Memory B cell (primary cell): ENCODE measurements around the gene BAX.
"Not testable (repeated sequence)": the region's sequence is repeated elsewhere in the genome, so short reads cannot be mapped to it uniquely, and the experiment has no call there.

Experiments
- ATAC-seq: fragments of 150-1000 bp; cut with Tn5 transposase; 2 replicates; pipeline ENCODE4 v1.10.0; 2021; ENCODE audit warnings: low read depth, mild to moderate bottlenecking, moderate library complexity
- DNase-seq, 2 donors: peaks; one replicate each; pipeline ENCODE4 v3.0.0; 2022; ENCODE audit warnings: low spot score in 2 of 2
- H3K27ac Mint-ChIP-seq: one replicate; pipeline ENCODE4 v1.8.0; 2022; ENCODE audit warnings: mild to moderate bottlenecking, moderate library complexity, mixed read lengths
- H3K27me3 Mint-ChIP-seq: one replicate; pipeline ENCODE4 v1.8.0; 2022; ENCODE audit warnings: mixed read lengths
- H3K36me3 Mint-ChIP-seq: one replicate; pipeline ENCODE4 v1.8.0; 2022; ENCODE audit warnings: mild to moderate bottlenecking, mixed read lengths
- H3K4me1 Mint-ChIP-seq: one replicate; pipeline ENCODE4 v1.8.0; 2022; ENCODE audit warnings: mixed read lengths
- H3K4me3 Mint-ChIP-seq: one replicate; pipeline ENCODE4 v1.8.0; 2022; ENCODE audit warnings: mild to moderate bottlenecking, moderate library complexity, mixed read lengths
- H3K9me3 Mint-ChIP-seq: one replicate; pipeline ENCODE4 v1.8.0; 2022; ENCODE audit warnings: mixed read lengths

BAX gene

DNA sequence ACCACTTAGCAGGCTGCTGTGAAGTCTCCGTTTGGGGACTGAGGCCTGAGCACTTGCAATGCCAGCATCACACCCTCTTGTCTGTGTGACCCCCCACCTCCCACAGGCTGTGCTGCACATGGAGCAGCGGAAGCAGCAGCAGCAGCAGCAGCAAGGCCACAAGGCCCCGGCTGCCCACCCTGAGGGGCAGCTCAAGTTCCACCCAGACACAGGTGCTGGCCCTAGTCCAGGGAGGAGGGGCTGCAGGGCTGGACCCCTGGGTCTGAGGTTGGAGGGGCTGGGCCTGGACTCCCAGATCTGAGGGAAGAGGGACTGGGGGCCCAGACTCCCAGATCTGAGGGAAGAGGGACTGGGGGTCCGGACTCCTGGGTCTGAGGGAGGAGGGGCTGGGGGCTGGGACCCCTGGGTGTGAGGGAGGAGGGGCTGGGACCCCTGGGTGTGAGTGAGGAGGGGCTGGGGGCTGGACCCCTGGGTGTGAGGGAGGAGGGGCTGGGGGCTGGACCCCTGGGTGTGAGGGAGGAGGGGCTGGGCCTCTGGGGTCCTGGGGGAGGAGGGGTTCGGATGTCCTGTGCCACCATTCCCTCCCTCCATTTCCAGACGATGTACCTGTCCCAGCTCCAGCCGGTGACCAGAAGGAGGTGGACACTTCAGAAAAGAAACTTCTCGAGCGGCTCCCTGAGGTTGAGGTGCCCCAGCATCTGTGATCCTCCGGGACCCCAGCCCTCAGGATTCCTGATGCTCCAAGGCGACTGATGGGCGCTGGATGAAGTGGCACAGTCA is 32.8 kb upstream of the BAX start:
- peaks cover 21% of the 10 kb centered on the region for H3K36me3 Mint-ChIP-seq
- H3K4me3 Mint-ChIP-seq = no peak overlapping the region
- DNase-seq (no peak), ATAC-seq (no peak)
- no peak overlapping the region for H3K27ac Mint-ChIP-seq
- H3K9me3 Mint-ChIP-seq = no peaks in the 10 kb centered on the region
- no peaks in the 10 kb centered on the region for H3K27me3 Mint-ChIP-seq
- H3K4me1 Mint-ChIP-seq = peaks cover 8% of the 10 kb centered on the region

DNA sequence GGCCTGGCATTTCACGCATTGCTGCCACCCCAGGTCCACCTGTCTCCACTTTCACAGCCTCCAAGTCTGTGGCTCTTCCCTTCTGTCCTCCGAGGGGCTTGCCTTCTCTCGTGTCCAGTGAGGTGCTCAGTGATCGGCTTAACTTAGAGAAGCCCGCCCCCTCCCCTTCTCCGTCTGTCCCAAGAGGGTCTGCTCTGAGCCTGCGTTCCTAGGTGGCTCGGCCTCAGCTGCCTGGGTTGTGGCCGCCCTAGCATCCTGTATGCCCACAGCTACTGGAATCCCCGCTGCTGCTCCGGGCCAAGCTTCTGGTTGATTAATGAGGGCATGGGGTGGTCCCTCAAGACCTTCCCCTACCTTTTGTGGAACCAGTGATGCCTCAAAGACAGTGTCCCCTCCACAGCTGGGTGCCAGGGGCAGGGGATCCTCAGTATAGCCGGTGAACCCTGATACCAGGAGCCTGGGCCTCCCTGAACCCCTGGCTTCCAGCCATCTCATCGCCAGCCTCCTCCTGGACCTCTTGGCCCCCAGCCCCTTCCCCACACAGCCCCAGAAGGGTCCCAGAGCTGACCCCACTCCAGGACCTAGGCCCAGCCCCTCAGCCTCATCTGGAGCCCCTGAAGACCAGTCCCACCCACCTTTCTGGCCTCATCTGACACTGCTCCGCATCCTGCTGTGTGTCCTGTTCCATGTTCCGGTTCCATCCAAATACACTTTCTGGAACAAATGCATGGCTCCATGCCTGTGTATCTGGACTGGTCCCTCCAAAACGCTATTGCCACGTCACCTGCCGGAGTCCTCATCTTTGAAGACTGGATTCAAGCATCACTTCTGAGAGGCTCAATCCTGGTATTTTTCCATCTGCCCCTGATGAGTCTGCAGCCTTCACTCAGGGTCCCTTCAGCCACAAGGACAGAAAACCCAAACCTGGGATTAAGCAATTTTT is 31.9 kb upstream of the BAX start:
- Mint-ChIP-seq H3K4me3 (no peak overlapping the region), H3K9me3 (no peaks in the 10 kb centered on the region), H3K36me3 (peaks cover 21% of the 10 kb centered on the region), H3K27me3 (no peaks in the 10 kb centered on the region), H3K4me1 (peaks cover 7% of the 10 kb centered on the region), H3K27ac (no peak overlapping the region)
- DNase-seq = no peak
- ATAC-seq = no peak

GRCh38 chr19:48925240-48925843 is 29.3 kb upstream of the BAX start:
- ATAC-seq (no peak), DNase-seq (no peak)
- Mint-ChIP-seq H3K27ac (no peak overlapping the region), H3K36me3 (peaks cover 12% of the 10 kb centered on the region), H3K4me1 (no peaks in the 10 kb centered on the region), H3K4me3 (no peak overlapping the region), H3K27me3 (no peaks in the 10 kb centered on the region), H3K9me3 (no peaks in the 10 kb centered on the region)

GRCh38 chr19:48925890-48926289 is 28.8 kb upstream of the BAX start:
- not testable (repeated sequence) for DNase-seq, H3K27ac Mint-ChIP-seq, H3K9me3 Mint-ChIP-seq, H3K4me1 Mint-ChIP-seq, ATAC-seq, H3K27me3 Mint-ChIP-seq, H3K4me3 Mint-ChIP-seq
- H3K36me3 Mint-ChIP-seq = peaks cover 12% of the 10 kb centered on the region

GRCh38 chr19:48926909-48927308 is 27.8 kb upstream of the BAX start:
- H3K27ac Mint-ChIP-seq = no peak overlapping the region
- DNase-seq (no peak), ATAC-seq (no peak)
- H3K27me3 Mint-ChIP-seq = peaks cover under 1% of the 10 kb centered on the region
- H3K9me3 Mint-ChIP-seq = no peaks in the 10 kb centered on the region
- H3K36me3 Mint-ChIP-seq = peaks cover 6% of the 10 kb centered on the region
- H3K4me1 Mint-ChIP-seq = no peaks in the 10 kb centered on the region
- H3K4me3 Mint-ChIP-seq = no peak overlapping the region

DNA sequence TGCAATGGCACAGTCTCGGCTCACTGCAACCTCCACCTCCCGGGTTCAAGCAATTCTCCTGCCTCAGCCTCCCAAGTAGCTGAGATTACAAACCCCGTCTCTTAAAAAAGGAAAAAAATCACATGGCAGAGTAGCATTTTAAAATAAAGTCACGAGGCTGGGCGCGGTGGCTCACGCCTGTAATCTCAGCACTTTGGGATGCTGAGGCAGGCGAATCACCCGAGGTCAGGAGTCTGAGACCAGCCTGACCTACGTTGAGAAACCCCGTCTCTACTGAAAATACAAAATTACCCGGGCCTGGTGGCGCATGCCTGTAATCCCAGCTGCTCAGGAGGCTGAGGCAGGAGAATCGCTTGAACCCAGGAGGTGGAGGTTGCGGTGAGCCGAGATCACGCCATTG is 27.0 kb upstream of the BAX start:
- H3K27ac Mint-ChIP-seq, ATAC-seq, H3K9me3 Mint-ChIP-seq, DNase-seq, H3K4me3 Mint-ChIP-seq, H3K27me3 Mint-ChIP-seq, H3K4me1 Mint-ChIP-seq, H3K36me3 Mint-ChIP-seq: not testable (repeated sequence)

- no peak overlapping the region for H3K27ac Mint-ChIP-seq
- DNase-seq = no peak
- H3K4me3 Mint-ChIP-seq = no peak overlapping the region
- ATAC-seq = no peak
- no peaks in the 10 kb centered on the region for H3K36me3 Mint-ChIP-seq
- peaks cover 2% of the 10 kb centered on the region for H3K27me3 Mint-ChIP-seq
- H3K9me3 Mint-ChIP-seq = no peaks in the 10 kb centered on the region
- H3K4me1 Mint-ChIP-seq = peaks cover 3% of the 10 kb centered on the region
These were observed 26.3 kb upstream of the BAX start for GRCh38 chr19:48928164-48929025.

DNA sequence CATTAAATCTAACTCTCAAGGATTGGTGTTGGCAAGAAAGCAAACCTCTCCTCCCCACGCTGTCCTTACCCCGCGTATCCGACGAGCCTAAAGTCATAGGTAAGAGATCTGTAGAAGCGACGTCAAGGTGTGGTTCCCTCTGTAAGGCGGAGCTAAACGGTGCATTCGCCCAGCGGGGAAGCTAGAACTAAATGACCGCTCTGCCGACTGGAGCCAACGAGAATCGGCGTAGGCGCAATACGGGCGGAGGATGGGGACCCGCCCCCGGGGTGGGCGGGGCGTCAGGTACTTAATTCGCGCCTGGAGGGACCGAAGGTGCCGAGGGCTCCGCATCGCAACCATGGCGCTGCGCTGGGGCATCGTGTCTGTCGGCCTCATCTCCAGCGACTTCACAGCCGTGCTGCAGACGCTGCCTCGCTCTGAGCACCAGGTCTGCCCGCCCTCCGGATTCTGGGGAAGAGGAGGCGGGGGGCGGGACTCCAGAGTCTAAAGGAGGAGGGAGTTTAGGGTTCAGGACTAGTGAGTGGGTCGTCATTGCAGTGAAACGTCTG is 21.2 kb upstream of the BAX start, which contains the start of gene DHDH:
TSS of gene DHDH (plus strand) at position 318 of the 551 bp plus-strand sequence. CDS start at position 341, 23 bp downstream.
- Mint-ChIP-seq H3K36me3 (no peaks in the 10 kb centered on the region), H3K9me3 (no peaks in the 10 kb centered on the region), H3K27me3 (peaks cover 3% of the 10 kb centered on the region), H3K4me3 (peak within 1 kb of the TSS; percentile 83), H3K4me1 (peaks cover 6% of the 10 kb centered on the region), H3K27ac (peak within 1 kb of the TSS; percentile 76)
- DNase-seq = peak; percentile 70 to 72
- ATAC-seq = peak; percentile 95

GRCh38 chr19:48934837-48935236 is 19.8 kb upstream of the BAX start:
- Mint-ChIP-seq H3K4me3 (peak overlapping the region; percentile 46), H3K27ac (no peak overlapping the region), H3K27me3 (peaks cover 3% of the 10 kb centered on the region), H3K36me3 (no peaks in the 10 kb centered on the region), H3K9me3 (no peaks in the 10 kb centered on the region), H3K4me1 (peaks cover 6% of the 10 kb centered on the region)
- ATAC-seq = no peak
- DNase-seq = no peak

DNA sequence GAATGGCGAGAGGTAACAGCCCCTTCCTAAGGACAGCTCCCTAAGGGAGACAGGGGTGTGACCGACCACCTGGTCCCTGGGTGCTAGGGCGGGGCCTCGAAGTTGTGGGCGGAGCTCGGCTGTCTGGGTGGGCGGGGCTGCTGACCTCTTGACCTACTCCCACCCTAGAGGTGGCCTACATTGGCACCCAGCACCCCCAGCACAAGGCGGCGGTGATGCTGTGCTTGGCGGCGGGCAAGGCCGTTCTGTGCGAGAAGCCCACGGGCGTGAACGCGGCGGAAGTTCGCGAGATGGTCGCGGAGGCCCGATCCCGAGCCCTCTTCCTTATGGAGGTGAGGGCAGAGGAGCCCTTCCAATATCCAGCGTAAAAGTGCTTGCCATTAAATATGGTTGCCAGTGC is 18.8 kb upstream of the BAX start:
- H3K36me3 Mint-ChIP-seq = no peaks in the 10 kb centered on the region

GRCh38 chr19:48938256-48938655 is 16.4 kb upstream of the BAX start:
- H3K36me3 Mint-ChIP-seq = no peaks in the 10 kb centered on the region
- peaks cover 1% of the 10 kb centered on the region for H3K27me3 Mint-ChIP-seq
- no peak overlapping the region for H3K27ac Mint-ChIP-seq
- no peaks in the 10 kb centered on the region for H3K9me3 Mint-ChIP-seq
- H3K4me3 Mint-ChIP-seq = no peak overlapping the region
- ATAC-seq (no peak), DNase-seq (no peak)
- peaks cover 5% of the 10 kb centered on the region for H3K4me1 Mint-ChIP-seq

More for the DNA sequence above, 18.8 kb upstream of the BAX start:
- no peak for ATAC-seq
- Mint-ChIP-seq H3K27ac (no peak overlapping the region), H3K4me3 (no peak overlapping the region), H3K4me1 (peaks cover 6% of the 10 kb centered on the region), H3K27me3 (peaks cover 3% of the 10 kb centered on the region), H3K9me3 (no peaks in the 10 kb centered on the region)
- no peak for DNase-seq

DNA sequence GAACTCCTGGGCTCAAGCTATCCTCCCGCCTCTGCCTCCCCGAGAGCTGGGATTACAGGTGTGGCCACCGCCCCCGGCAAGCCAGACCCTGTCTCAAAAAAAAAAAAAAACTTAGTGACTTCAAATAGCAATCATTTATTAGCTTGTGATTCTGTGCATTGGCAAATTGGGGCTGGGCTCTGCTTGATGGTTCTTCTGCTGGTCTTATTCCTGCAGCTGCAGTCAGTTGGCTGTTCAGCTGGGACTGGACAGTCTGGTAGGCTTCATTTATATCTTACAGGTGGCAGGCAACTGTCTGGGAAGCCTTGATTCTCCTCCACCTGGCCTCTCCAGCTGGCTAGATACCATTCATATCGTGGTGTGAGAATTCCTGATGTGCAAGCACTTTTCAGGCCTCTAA is 13.8 kb upstream of the BAX start:
- H3K36me3 Mint-ChIP-seq = no peaks in the 10 kb centered on the region
- DNase-seq (no peak), ATAC-seq (no peak)
- H3K4me3 Mint-ChIP-seq = no peak overlapping the region
- no peaks in the 10 kb centered on the region for H3K4me1 Mint-ChIP-seq
- peaks cover 1% of the 10 kb centered on the region for H3K27me3 Mint-ChIP-seq
- no peaks in the 10 kb centered on the region for H3K9me3 Mint-ChIP-seq
- H3K27ac Mint-ChIP-seq = no peak overlapping the region

DNA sequence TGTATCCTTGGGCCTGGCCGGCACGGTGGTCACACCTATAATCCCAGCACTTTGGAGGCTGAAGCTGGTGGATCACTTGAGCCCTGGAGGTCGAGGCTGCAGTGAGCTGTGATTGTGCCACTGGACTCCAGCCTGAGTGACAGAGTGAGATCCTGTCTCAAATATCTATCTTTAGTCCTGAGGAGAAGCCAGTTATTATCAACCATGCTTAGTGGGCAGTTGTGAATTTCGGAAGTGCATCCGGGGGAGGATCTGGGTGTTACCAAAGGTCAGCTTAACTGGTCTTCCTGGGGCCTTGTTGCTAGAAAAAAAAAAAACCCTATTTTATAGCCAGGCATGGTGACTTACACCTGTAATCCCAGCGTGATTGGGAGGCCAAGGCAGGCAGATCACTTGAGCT is 11.6 kb upstream of the BAX start:
- H3K27me3 Mint-ChIP-seq = no peaks in the 10 kb centered on the region
- no peak overlapping the region for H3K27ac Mint-ChIP-seq
- no peaks in the 10 kb centered on the region for H3K4me1 Mint-ChIP-seq
- no peaks in the 10 kb centered on the region for H3K36me3 Mint-ChIP-seq
- DNase-seq (no peak), ATAC-seq (no peak)
- H3K9me3 Mint-ChIP-seq = no peaks in the 10 kb centered on the region
- no peak overlapping the region for H3K4me3 Mint-ChIP-seq
